Measurements from ENCODE around the gene PRR5.

Gene PRR5

DNA sequence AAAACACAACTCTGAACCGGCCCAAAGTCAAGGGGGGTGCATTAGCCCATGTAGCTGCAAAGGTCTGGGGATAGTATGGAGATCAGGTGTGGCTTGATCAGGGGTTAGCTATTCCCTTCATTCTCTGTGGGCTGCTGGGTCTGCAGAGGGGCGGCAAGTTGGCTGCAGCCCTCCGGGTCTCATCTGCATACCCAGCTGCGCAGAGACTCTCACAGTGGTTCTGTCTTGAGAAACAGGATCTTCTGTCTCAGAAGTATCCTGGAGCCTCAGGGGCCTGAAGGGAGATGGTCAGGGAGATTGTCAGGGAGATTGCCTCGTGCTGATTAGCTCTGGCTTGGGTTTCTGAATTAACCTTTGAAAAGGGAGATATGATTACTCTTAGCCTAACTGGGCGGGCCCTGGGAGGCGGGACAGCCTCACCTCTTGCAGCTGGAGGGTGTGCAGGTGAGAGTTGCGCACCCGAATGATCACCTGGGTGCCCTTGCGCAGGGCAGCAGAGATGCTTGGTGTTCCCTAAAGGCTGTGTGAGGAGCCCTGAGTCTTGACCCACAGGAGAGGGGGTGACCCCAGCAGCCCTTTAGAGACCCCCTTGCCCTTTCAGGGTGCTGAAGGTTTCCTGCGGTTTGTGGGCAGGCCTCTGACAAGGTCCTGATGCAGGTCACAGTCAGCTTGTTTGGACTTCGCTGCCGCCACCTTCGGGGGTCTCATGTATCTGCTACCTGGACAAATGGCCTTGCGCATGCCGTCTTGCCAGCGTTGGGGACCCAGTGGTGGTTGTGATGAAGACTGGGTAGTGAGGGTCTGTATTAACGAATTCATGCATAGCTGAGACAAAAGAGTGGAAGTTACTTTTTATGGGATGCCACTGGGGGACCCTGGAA lies 57.7 kb downstream of the PRR5 start:
- peaks cover 3% of the 10 kb centered on the region for H3K4me1 ChIP-seq (ENCODE audit: control insufficient read depth, insufficient read depth, low read length, unreplicated experiment)
- no peak overlapping the region for H3K27ac ChIP-seq (ENCODE audit: low read depth, low read length)
- no peaks in the 10 kb centered on the region for H3K79me2 ChIP-seq (ENCODE audit: control insufficient read depth, insufficient read depth, low read length, unreplicated experiment)
- H3K36me3 ChIP-seq (ENCODE audit: insufficient read depth, low read length) = no peaks in the 10 kb centered on the region
- H3K27me3 ChIP-seq (ENCODE audit: insufficient read depth, low read length) = no peaks in the 10 kb centered on the region; the same call in 1 of the 2 replicates
- H3K4me3 ChIP-seq (ENCODE audit: low read depth, low read length) = no peak overlapping the region
- no peak overlapping the region for H2AFZ ChIP-seq (ENCODE audit: low read length, unreplicated experiment)

DNA sequence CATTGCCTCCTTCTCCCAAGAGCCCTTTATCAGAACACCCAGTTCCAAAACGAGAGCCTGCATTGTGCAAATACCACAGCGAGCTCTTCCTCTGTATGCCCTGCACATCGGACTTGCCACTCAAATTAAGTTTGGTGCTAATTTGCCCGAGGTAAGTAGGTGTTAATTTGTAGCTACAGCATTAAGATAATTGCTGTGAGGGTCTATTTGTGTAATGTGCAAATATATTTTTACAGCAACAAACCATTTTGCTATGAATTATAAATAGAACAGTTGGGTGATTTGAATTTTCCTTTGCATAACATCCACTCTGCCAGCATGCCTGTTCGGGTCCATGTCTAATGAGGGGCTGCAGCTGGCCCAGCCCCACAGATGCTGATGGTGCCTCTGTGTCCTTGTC lies 58.5 kb downstream of the PRR5 start:
- Histone ChIP-seq H2AFZ (ENCODE audit: low read length, unreplicated experiment) (no peak overlapping the region), H3K4me3 (ENCODE audit: low read depth, low read length) (no peak overlapping the region), H3K36me3 (ENCODE audit: insufficient read depth, low read length) (no peaks in the 10 kb centered on the region), H3K27me3 (ENCODE audit: insufficient read depth, low read length) (no peaks in the 10 kb centered on the region), H3K79me2 (ENCODE audit: control insufficient read depth, insufficient read depth, low read length, unreplicated experiment) (no peaks in the 10 kb centered on the region), H3K4me1 (ENCODE audit: control insufficient read depth, insufficient read depth, low read length, unreplicated experiment) (peaks cover 3% of the 10 kb centered on the region), H3K27ac (ENCODE audit: low read depth, low read length) (no peak overlapping the region)

DNA sequence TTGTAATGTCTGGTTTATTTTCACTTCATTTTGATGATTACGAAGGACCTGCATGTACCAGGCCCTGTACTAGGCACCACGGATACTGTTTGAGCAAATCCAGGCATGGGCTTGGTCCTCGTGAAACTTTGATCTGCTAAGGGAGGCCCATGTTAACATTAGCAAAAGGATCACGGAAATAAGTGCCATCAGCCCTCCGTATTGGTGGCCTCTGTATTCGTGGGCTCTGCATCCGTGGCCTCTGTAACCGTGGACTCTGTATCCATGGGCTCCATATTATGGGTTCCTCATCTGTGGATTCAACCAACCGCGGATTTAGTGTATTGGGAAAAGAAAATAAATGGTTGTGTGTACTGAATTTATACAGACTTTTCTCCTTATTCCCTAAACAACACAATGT lies 59.0 kb downstream of the PRR5 start:
- Histone ChIP-seq H3K4me1 (ENCODE audit: control insufficient read depth, insufficient read depth, low read length, unreplicated experiment) (peaks cover 3% of the 10 kb centered on the region), H3K27me3 (ENCODE audit: insufficient read depth, low read length) (no peaks in the 10 kb centered on the region), H3K79me2 (ENCODE audit: control insufficient read depth, insufficient read depth, low read length, unreplicated experiment) (no peaks in the 10 kb centered on the region), H3K36me3 (ENCODE audit: insufficient read depth, low read length) (no peaks in the 10 kb centered on the region), H3K27ac (ENCODE audit: low read depth, low read length) (no peak overlapping the region), H3K4me3 (ENCODE audit: low read depth, low read length) (no peak overlapping the region), H2AFZ (ENCODE audit: low read length, unreplicated experiment) (no peak overlapping the region)

DNA sequence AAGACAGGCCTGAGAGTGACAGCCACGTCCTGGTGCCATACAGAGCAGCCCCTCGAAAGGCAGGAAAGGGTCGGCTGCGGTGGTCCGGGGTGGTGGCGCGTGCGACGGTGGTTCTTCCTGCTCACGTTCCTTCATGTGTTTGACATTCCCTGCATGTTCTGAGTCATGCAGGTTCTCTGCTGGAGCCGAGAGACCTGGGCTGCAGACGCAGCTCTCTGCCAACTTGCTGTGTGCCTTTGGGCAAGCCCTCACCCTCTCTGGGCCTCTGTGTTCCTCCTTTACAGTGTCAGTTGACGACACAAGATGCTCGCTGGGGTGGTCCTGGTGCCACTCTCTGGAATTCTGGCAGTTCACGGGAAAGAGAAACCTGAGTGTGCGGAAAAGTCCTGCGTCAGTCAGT lies 62.4 kb downstream of the PRR5 start:
- no peak overlapping the region for H2AFZ ChIP-seq (ENCODE audit: low read length, unreplicated experiment)
- H3K27ac ChIP-seq (ENCODE audit: low read depth, low read length) = no peak overlapping the region
- H3K4me3 ChIP-seq (ENCODE audit: low read depth, low read length) = no peak overlapping the region
- no peaks in the 10 kb centered on the region for H3K4me1 ChIP-seq (ENCODE audit: control insufficient read depth, insufficient read depth, low read length, unreplicated experiment)
- no peaks in the 10 kb centered on the region for H3K27me3 ChIP-seq (ENCODE audit: insufficient read depth, low read length)
- H3K36me3 ChIP-seq (ENCODE audit: insufficient read depth, low read length) = no peaks in the 10 kb centered on the region
- H3K79me2 ChIP-seq (ENCODE audit: control insufficient read depth, insufficient read depth, low read length, unreplicated experiment) = no peaks in the 10 kb centered on the region

DNA sequence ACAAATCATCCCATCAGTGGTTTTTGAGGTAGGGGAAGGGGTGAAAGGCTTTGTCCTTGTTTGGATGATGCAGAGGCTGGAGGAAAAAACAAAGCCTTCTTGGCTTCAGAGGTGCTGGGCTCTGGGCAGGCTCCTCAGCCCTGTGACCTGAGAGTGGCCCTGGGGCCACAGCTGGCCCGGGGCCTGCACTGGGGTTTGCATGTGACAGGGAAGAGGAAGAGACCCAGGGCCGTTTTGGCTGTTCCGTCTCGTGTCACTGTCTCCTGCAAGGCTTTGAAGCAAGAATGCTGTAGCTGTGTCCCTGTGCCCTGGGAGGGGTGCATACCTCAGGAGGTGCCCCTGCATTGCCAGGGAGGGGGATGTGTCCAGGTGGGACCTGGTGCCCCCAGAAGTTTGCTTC lies 63.0 kb downstream of the PRR5 start:
- Histone ChIP-seq H3K27me3 (ENCODE audit: insufficient read depth, low read length) (no peaks in the 10 kb centered on the region), H3K4me1 (ENCODE audit: control insufficient read depth, insufficient read depth, low read length, unreplicated experiment) (no peaks in the 10 kb centered on the region), H3K36me3 (ENCODE audit: insufficient read depth, low read length) (no peaks in the 10 kb centered on the region), H3K79me2 (ENCODE audit: control insufficient read depth, insufficient read depth, low read length, unreplicated experiment) (no peaks in the 10 kb centered on the region), H3K27ac (ENCODE audit: low read depth, low read length) (no peak overlapping the region), H3K4me3 (ENCODE audit: low read depth, low read length) (no peak overlapping the region), H2AFZ (ENCODE audit: low read length, unreplicated experiment) (no peak overlapping the region)

DNA sequence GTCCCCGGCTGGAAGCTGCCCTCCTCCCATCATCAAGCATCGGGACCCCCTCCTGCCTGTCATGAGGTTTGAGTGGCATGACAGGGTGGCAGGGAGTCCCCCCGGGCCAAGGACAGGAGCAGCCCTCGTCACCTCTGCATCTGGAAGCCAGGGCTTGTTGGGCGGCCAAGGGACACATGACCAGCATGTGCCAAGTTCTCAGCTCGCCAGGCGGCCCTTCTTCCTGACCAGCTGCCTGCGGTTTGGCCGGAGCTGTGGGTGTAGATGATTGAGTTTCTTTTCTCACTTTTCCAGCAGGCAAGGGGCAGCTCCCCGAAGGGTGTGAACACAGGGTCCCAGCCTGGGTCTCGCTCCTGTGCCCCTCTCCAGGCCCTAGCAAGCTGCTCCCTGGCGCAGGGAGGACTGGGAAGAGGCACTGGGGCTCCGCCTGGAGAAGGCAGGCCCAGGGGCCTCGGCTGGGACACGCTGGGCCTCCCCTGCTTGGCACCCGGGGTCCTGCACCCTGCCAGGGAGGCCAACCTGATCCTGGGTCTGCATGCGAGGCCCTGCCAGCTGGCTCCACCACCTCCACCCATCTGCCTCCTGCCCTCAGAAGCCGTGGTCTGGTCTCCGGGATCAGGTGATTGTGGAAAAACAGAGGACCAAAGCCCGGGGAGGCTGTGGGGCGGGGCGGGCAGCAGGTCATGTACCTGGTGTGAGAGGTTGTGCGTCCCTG lies 63.7 kb downstream of the PRR5 start:
- Histone ChIP-seq H2AFZ (ENCODE audit: low read length, unreplicated experiment) (no peak overlapping the region), H3K36me3 (ENCODE audit: insufficient read depth, low read length) (no peaks in the 10 kb centered on the region), H3K27me3 (ENCODE audit: insufficient read depth, low read length) (no peaks in the 10 kb centered on the region), H3K4me3 (ENCODE audit: low read depth, low read length) (no peak overlapping the region), H3K79me2 (ENCODE audit: control insufficient read depth, insufficient read depth, low read length, unreplicated experiment) (no peaks in the 10 kb centered on the region), H3K4me1 (ENCODE audit: control insufficient read depth, insufficient read depth, low read length, unreplicated experiment) (no peaks in the 10 kb centered on the region), H3K27ac (ENCODE audit: low read depth, low read length) (no peak overlapping the region)

DNA sequence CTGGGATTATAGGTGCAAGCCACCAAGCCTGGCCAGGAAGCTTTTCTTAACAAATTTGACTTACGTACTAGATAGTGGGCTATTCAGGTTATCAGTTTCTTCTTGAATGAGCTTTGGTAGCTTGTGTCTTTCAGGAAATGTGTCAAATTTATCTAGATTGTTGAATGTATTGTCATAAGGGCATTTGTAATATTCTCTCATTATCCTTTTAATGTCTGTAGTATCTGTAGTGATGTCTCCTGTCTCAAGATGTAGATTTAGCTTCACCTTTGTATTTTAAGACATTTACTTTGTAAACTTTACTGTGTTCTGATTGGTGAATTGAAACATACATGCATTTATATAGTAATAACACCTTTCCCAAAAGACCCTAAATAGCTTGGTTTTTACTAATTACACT lies 71.1 kb downstream of the PRR5 start:
- Histone ChIP-seq H3K4me3 (ENCODE audit: low read depth, low read length) (no peak overlapping the region), H3K27me3 (ENCODE audit: insufficient read depth, low read length) (no peaks in the 10 kb centered on the region), H3K36me3 (ENCODE audit: insufficient read depth, low read length) (no peaks in the 10 kb centered on the region), H3K4me1 (ENCODE audit: control insufficient read depth, insufficient read depth, low read length, unreplicated experiment) (no peaks in the 10 kb centered on the region), H3K79me2 (ENCODE audit: control insufficient read depth, insufficient read depth, low read length, unreplicated experiment) (no peaks in the 10 kb centered on the region), H3K27ac (ENCODE audit: low read depth, low read length) (no peak overlapping the region), H2AFZ (ENCODE audit: low read length, unreplicated experiment) (no peak overlapping the region)

DNA sequence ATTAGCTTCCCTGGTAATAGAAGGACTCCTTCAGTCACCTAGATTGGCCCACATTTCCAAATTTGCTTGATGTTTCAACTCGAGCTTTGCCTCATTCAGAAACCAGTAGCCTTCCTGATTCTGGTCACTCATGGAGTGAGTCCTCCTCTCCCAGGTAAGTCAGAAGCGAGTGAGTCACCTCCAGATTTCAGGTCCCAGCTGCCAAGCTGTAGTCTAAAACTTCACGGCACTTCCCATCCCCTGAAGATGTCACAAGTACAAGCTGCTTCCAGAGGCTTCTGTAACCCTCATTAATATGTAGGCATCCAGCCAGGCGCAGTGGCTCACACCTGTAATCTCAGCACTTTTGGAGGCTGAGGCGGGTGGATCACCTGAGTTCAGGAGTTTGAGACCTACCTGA lies 73.9 kb downstream of the PRR5 start:
- Histone ChIP-seq H3K79me2 (ENCODE audit: control insufficient read depth, insufficient read depth, low read length, unreplicated experiment) (no peaks in the 10 kb centered on the region), H3K36me3 (ENCODE audit: insufficient read depth, low read length) (no peaks in the 10 kb centered on the region), H3K27me3 (ENCODE audit: insufficient read depth, low read length) (no peaks in the 10 kb centered on the region), H2AFZ (ENCODE audit: low read length, unreplicated experiment) (no peak overlapping the region), H3K4me1 (ENCODE audit: control insufficient read depth, insufficient read depth, low read length, unreplicated experiment) (no peaks in the 10 kb centered on the region), H3K4me3 (ENCODE audit: low read depth, low read length) (no peak overlapping the region), H3K27ac (ENCODE audit: low read depth, low read length) (no peak overlapping the region)

DNA sequence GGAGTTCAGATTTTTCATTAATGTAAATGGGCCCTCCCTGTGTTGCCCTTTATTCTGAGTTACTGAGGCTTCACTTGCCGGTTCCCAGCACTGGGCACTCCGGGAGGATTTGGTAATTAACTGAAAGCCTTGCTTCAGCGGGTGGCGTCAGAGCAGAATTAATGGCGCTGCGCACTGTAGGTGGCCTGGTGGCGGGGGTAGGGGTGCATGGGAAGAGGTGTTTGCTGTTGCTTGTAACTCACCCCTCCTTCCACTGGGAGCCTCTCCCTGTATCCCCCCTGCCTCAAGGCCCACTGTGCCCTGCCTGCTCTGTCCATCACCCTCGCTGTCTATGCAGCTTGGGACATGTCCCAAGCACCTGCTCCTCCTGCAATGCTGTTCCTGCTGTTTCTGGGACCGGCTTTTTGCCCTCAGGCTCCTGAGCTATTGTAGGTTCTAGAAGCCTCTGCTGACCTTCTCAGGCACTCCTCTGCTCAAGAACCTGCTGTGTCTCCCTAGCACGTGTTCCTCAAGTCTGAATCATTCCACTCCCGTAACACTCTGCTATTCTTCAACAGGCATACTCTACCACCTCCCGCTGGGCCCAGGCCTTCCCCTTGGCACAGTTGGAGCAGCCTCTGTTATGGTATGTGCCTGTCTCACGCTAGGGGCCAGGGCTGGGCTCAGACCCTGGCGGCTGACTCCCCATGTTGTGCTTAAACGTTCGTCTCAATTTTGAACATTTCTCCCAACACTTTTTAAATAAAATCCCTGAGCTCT lies 74.8 kb downstream of the PRR5 start:
- H3K27me3 ChIP-seq (ENCODE audit: insufficient read depth, low read length) = no peaks in the 10 kb centered on the region
- no peak overlapping the region for H2AFZ ChIP-seq (ENCODE audit: low read length, unreplicated experiment)
- no peak overlapping the region for H3K27ac ChIP-seq (ENCODE audit: low read depth, low read length)
- H3K79me2 ChIP-seq (ENCODE audit: control insufficient read depth, insufficient read depth, low read length, unreplicated experiment) = no peaks in the 10 kb centered on the region
- H3K4me3 ChIP-seq (ENCODE audit: low read depth, low read length) = no peak overlapping the region
- no peaks in the 10 kb centered on the region for H3K36me3 ChIP-seq (ENCODE audit: insufficient read depth, low read length)
- no peaks in the 10 kb centered on the region for H3K4me1 ChIP-seq (ENCODE audit: control insufficient read depth, insufficient read depth, low read length, unreplicated experiment)

DNA sequence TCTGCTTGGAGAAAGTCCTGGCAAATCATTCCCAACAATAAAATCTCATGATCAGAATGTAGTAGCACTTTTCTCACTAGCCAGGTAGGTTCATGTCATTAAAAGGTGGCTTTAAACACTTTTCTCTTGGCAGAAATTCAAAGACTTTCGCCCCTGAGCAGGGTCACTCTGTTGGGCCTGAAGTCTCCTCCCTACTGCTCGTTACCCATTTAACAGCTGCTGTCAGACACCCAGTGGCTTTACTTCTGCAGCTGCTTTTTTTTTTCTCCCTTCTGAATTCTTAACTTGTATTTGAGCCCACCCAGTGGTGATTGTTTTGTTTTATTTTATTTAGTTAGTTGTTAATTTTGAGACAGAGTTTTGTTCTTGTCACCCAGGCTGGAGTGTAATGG lies 75.4 kb downstream of the PRR5 start:
- Histone ChIP-seq H3K79me2 (ENCODE audit: control insufficient read depth, insufficient read depth, low read length, unreplicated experiment) (no peaks in the 10 kb centered on the region), H2AFZ (ENCODE audit: low read length, unreplicated experiment) (no peak overlapping the region), H3K27ac (ENCODE audit: low read depth, low read length) (no peak overlapping the region), H3K27me3 (ENCODE audit: insufficient read depth, low read length) (no peaks in the 10 kb centered on the region), H3K36me3 (ENCODE audit: insufficient read depth, low read length) (no peaks in the 10 kb centered on the region), H3K4me1 (ENCODE audit: control insufficient read depth, insufficient read depth, low read length, unreplicated experiment) (no peaks in the 10 kb centered on the region), H3K4me3 (ENCODE audit: low read depth, low read length) (no peak overlapping the region)

All from ACC112 (cell line).